HG03025 (cell line): ENCODE results near the gene SCFD2.

ENCODE experiments used
- ATAC-seq: cut with Tn5 transposase; IDR thresholded peaks from one replicate; pipeline ENCODE4 v1.9.1; 2021; ENCODE audit warnings: mild to moderate bottlenecking, moderate library complexity; ENCODE audit not compliant: unreplicated experiment, low FRiP score

Gene SCFD2

GRCh38 chr4:52976523-52977230, 389.2 kb downstream of the SCFD2 start:
- no peak for ATAC-seq

- ATAC-seq, result no peak
Observed at GRCh38 chr4:52968691-52969090, 397.2 kb downstream of the SCFD2 start.

GRCh38 chr4:52968241-52968640, 397.6 kb downstream of the SCFD2 start:
- ATAC-seq, result no peak

- no peak for ATAC-seq
Observed at GRCh38 chr4:52966781-52967180, 399.1 kb downstream of the SCFD2 start.

GRCh38 chr4:52966172-52966571, 399.7 kb downstream of the SCFD2 start:
- ATAC-seq, result no peak

- ATAC-seq, result no peak
Observed at GRCh38 chr4:52964561-52965101, 401.2 kb downstream of the SCFD2 start.

GRCh38 chr4:52964011-52964410, 401.9 kb downstream of the SCFD2 start:
- ATAC-seq, result no peak

GRCh38 chr4:52962721-52963120, 403.1 kb downstream of the SCFD2 start:
- ATAC-seq, result no peak

- ATAC-seq, result no peak
Observed at GRCh38 chr4:52961666-52962412, 404.0 kb downstream of the SCFD2 start.

- ATAC-seq, result no peak
Observed at GRCh38 chr4:52959541-52959940, 406.3 kb downstream of the SCFD2 start.

GRCh38 chr4:52957835-52958631, 407.8 kb downstream of the SCFD2 start:
- ATAC-seq, result no peak

GRCh38 chr4:52957220-52957686, 408.6 kb downstream of the SCFD2 start:
- ATAC-seq, result no peak

GRCh38 chr4:52956691-52957090, 409.2 kb downstream of the SCFD2 start:
- ATAC-seq, result no peak

GRCh38 chr4:52954560-52955170, 411.2 kb downstream of the SCFD2 start:
- no peak for ATAC-seq

GRCh38 chr4:52952540-52952939, 413.3 kb downstream of the SCFD2 start:
- no peak for ATAC-seq

GRCh38 chr4:52951016-52951415, 414.8 kb downstream of the SCFD2 start:
- no peak for ATAC-seq

GRCh38 chr4:52950226-52950625, 415.6 kb downstream of the SCFD2 start:
- ATAC-seq, result no peak

- ATAC-seq, result no peak
Observed at GRCh38 chr4:52949336-52949735, 416.5 kb downstream of the SCFD2 start.

- no peak for ATAC-seq
Observed at GRCh38 chr4:52948057-52948423, 417.8 kb downstream of the SCFD2 start.

- no peak for ATAC-seq
Observed at GRCh38 chr4:52947401-52948056, 418.3 kb downstream of the SCFD2 start.
